K562 (cell line): ENCODE data around the gene MKRN1. TPM values are rescaled to one million over a fixed set of nuclear protein-coding genes. Genes with fewer than 3 reads are reported as not detected.

Experiments used
- ATAC-seq: fragments of 200-7000 bp; cut with Tn5 transposase; 3 replicates; pipeline ENCODE4 v1.9.1; 2020; ENCODE audit warnings: moderate library complexity
- BruUV-seq: library from RNA; stranded (reverse); fragments of 400-500 nt; replicated peaks from 2 replicates; lab custom pipeline; 2021; lab: Mats Ljungman, UMichigan
- CTCF ChIA-PET: fragments of 300-600 bp; formaldehyde crosslinking; extraction: SDS; loops from one replicate; lab custom pipeline; 2021; ENCODE audit warnings: low intra/inter-chr PET ratio; lab: Yijun Ruan, JAX
- POLR2A ChIA-PET: fragments of 300-600, 350-650 bp; sonication (Branson Sonifier 250); formaldehyde crosslinking; extraction: SDS; loops from one replicate; lab custom pipeline; 2021; ENCODE audit warnings: antibody characterized with exemption, inconsistent platforms; lab: Yijun Ruan, JAX
- DNase-seq, 4 experiments: peaks; one replicate each; pipeline versions ENCODE4 v3.0.0 to v3.0.0-alpha.2; 2011 to 2018; ENCODE audit warnings: low spot score in 3 of 4, mixed read lengths in 3 of 4; ENCODE audit errors: extremely low read depth in 1 of 4
- FAIRE-seq: peaks from 2 replicates; lab custom pipeline; 2011; peaks lifted over from hg19 to GRCh38; lab: Jason Lieb, UNC
- H2AFZ ChIP-seq: 2 replicates; pipeline ENCODE4 v1.6.0; 2011; ENCODE audit warnings: low read depth, low read length, control low read depth, inconsistent platforms
- H3K27ac ChIP-seq: fragments of 200-600 bp; 3 replicates; pipeline ENCODE4 v1.8.0; 2011; ENCODE audit warnings: low read depth, mild to moderate bottlenecking, control low read depth, inconsistent platforms, low read length, moderate library complexity, mixed read lengths; ENCODE audit errors: extremely low read depth
- H3K27me3 ChIP-seq, 2 experiments: fragments of 300-600 bp in 1 of 2; 2 replicates in 1 of 2; 3 replicates in 1 of 2; pipeline versions ENCODE4 v1.6.0 to v1.8.0; 2011; ENCODE audit warnings: inconsistent platforms in 2 of 2, low read length in 2 of 2, mild to moderate bottlenecking in 1 of 2, mixed read lengths in 1 of 2, moderate library complexity in 1 of 2; ENCODE audit not compliant: control insufficient read depth in 2 of 2, insufficient read depth in 2 of 2
- H3K36me3 ChIP-seq: fragments of 300-600 bp; 3 replicates; pipeline ENCODE4 v1.8.0; 2011; ENCODE audit warnings: mild to moderate bottlenecking, low read length, inconsistent platforms; ENCODE audit not compliant: control insufficient read depth, insufficient read depth
- H3K4me1 ChIP-seq, 2 experiments: fragments of 200-600 bp in 1 of 2; replicated peaks in 1 of 2; 2 replicates in 1 of 2; 3 replicates in 1 of 2; pipeline versions ENCODE4 v1.5.1 to v1.8.0; 2011; ENCODE audit warnings: inconsistent platforms in 2 of 2, low read length in 2 of 2, mild to moderate bottlenecking in 1 of 2, mixed read lengths in 1 of 2, moderate library complexity in 1 of 2; ENCODE audit not compliant: control insufficient read depth in 2 of 2, insufficient read depth in 2 of 2
- H3K4me2 ChIP-seq: 2 replicates; pipeline ENCODE4 v1.6.1; 2011; ENCODE audit warnings: low read length, control low read depth, inconsistent platforms, mixed read lengths; ENCODE audit not compliant: insufficient read depth
- H3K4me3 ChIP-seq: fragments of 200-600 bp; sonication (generic), shearing (Covaris generic); 2 replicates; pipeline ENCODE4 v1.5.1; 2016; ENCODE audit warnings: control low read depth, inconsistent platforms
- H3K79me2 ChIP-seq: fragments of 200-600 bp; 3 replicates; pipeline ENCODE4 v1.8.0; 2011; ENCODE audit warnings: low read length, inconsistent platforms; ENCODE audit not compliant: control insufficient read depth, insufficient read depth
- H3K9ac ChIP-seq, 2 experiments: 2 replicates each; pipeline versions ENCODE4 v1.6.0 to v1.6.1; 2011; ENCODE audit warnings: low read depth in 2 of 2, low read length in 2 of 2, control low read depth in 1 of 2, inconsistent platforms in 1 of 2, mild to moderate bottlenecking in 1 of 2, mixed read lengths in 1 of 2; ENCODE audit not compliant: insufficient read depth in 1 of 2
- H3K9me1 ChIP-seq: one replicate; pipeline ENCODE4 v1.6.0; 2011; ENCODE audit warnings: inconsistent platforms, mild to moderate bottlenecking, low read length, moderate library complexity; ENCODE audit not compliant: control insufficient read depth, insufficient read depth
- H3K9me3 ChIP-seq: replicated peaks from 2 replicates; pipeline ENCODE4 v1.5.1; 2011; ENCODE audit warnings: low read depth, low read length, inconsistent platforms; ENCODE audit not compliant: control insufficient read depth, insufficient read depth
- H4K20me1 ChIP-seq: replicated peaks from 2 replicates; pipeline ENCODE4 v1.6.1; 2011; ENCODE audit warnings: low read length, inconsistent platforms, mixed read lengths; ENCODE audit not compliant: control insufficient read depth, insufficient read depth
- CBFA2T3 ChIP-seq: fragments of 450-650 bp; IDR thresholded peaks from 2 replicates; pipeline ENCODE4 v1.6.1; 2017
- DACH1 ChIP-seq: fragments of 450-650 bp; IDR thresholded peaks from 2 replicates; pipeline ENCODE4 v1.6.1; 2018; ENCODE audit not compliant: partially characterized antibody
- POLR2A ChIP-seq: fragments of 450-650 bp; conservative IDR thresholded peaks from 2 replicates; pipeline ENCODE4 v1.6.1; 2016
- XRCC5 ChIP-seq: fragments of 200-400 bp; formaldehyde crosslinking; IDR thresholded peaks from 2 replicates; pipeline ENCODE4 v1.6.1; 2017; ENCODE audit warnings: low read depth, mild to moderate bottlenecking, low read length
- WGBS: fragments of 100-300 bp; shearing (Covaris generic); methylation state at CpG from one replicate; pipeline ENCODE4 v1.1.6; 2016; ENCODE audit warnings: low coverage, mixed read lengths; ENCODE audit not compliant: insufficient coverage; ENCODE audit errors: missing lambda C conversion rate; 5-methylcytosine and 5-hydroxymethylcytosine counted together
- in situ Hi-C: fragments of 300-500 bp; cut with MboI; formaldehyde crosslinking; loops from 4 replicates; pipeline ENCODE4 v1.15.0; 2018; ENCODE audit warnings: inconsistent platforms, mixed read lengths
- intact Hi-C: fragments of 100-400 bp; cut with micrococcal nuclease; formaldehyde crosslinking; loops from 2 replicates; pipeline ENCODE4 v1.14.2; 2022
- polyA plus RNA-seq, 8 experiments: library from polyadenylated mRNA; depleted of rRNA in 4 of 8; stranded (reverse) in 5 of 8; unstranded in 3 of 8; fragments of >200 nt; fragmentation: Nextera tagmentation in 2 of 8; fragmentation: Illumina TruSeq in 1 of 8; extraction: Ambion mirVana in 2 of 8; extraction: Trizol in 1 of 8; gene quantifications; 2 replicates each; pipeline versions ENCODE4 v1.2.1 to v1.2.3, GENCODE V29; 2011 to 2014; ENCODE audit warnings: inconsistent platforms in 1 of 8, missing spikeins in 1 of 8
- total RNA-seq, 7 experiments: library from RNA; depleted of rRNA in 6 of 7; stranded (reverse); fragments of >200 nt in 6 of 7; fragmentation: Illumina TruSeq in 2 of 7; extraction: Trizol in 2 of 7; gene quantifications; 2 replicates each; pipeline versions ENCODE4 v1.2.1 to v1.2.3, GENCODE V29; 2011 to 2021; ENCODE audit warnings: low replicate concordance in 1 of 7
- TF ChIP-seq, protein P1 (sequence below): fragments of 450-650 bp; IDR thresholded peaks from 2 replicates; pipeline ENCODE4 v1.6.1; 2018; ENCODE audit not compliant: partially characterized antibody
- TF ChIP-seq, protein P2 (sequence below): fragments of 450-650 bp; formaldehyde crosslinking; IDR thresholded peaks from 2 replicates; pipeline ENCODE4 v1.4.0; 2022; ENCODE audit warnings: missing genetic modification characterization
- TF ChIP-seq, protein P3 (sequence below): fragments of 450-650 bp; formaldehyde crosslinking; IDR thresholded peaks from 2 replicates; pipeline ENCODE4 v1.4.0; 2022; ENCODE audit warnings: mild to moderate bottlenecking, moderate library complexity

Gene MKRN1
- total and polyA plus RNA-seq, 9 of the 15 experiments (the other 6 are each of a cell fraction or from before 2014, with no cell fraction given): 30.5 to 90.3 (median 76.0) TPM

DNA sequence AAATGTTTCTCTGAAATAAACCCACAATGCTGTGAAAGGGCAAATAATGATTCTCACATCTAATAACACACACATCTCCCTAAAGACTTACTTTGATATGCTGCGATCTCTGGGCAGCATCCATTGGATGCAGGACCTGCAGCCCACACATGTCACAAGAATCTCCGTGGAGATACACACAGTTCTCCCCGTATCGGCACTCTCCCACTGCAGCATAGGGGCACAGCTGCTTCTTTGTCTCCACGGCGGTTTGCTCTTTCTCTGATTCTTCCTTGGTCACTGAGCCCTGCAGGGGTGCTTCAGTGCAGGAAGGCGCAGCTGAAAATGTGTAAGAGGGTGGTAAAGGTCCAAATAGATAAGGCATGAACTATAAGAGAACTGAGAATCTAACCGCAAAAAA lies 20.4 kb downstream of the MKRN1 start (continued):
- TF ChIP-seq, protein P1, sequence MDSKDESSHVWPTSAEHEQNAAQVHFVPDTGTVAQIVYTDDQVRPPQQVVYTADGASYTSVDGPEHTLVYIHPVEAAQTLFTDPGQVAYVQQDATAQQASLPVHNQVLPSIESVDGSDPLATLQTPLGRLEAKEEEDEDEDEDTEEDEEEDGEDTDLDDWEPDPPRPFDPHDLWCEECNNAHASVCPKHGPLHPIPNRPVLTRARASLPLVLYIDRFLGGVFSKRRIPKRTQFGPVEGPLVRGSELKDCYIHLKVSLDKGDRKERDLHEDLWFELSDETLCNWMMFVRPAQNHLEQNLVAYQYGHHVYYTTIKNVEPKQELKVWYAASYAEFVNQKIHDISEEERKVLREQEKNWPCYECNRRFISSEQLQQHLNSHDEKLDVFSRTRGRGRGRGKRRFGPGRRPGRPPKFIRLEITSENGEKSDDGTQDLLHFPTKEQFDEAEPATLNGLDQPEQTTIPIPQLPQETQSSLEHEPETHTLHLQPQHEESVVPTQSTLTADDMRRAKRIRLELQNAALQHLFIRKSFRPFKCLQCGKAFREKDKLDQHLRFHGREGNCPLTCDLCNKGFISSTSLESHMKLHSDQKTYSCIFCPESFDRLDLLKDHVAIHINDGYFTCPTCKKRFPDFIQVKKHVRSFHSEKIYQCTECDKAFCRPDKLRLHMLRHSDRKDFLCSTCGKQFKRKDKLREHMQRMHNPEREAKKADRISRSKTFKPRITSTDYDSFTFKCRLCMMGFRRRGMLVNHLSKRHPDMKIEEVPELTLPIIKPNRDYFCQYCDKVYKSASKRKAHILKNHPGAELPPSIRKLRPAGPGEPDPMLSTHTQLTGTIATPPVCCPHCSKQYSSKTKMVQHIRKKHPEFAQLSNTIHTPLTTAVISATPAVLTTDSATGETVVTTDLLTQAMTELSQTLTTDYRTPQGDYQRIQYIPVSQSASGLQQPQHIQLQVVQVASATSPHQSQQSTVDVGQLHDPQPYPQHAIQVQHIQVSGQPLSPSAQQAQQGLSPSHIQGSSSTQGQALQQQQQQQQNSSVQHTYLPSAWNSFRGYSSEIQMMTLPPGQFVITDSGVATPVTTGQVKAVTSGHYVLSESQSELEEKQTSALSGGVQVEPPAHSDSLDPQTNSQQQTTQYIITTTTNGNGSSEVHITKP: no peak
- TF ChIP-seq POLR2A: no peak
- no peak for TF ChIP-seq XRCC5
- TF ChIP-seq CBFA2T3: no peak

DNA sequence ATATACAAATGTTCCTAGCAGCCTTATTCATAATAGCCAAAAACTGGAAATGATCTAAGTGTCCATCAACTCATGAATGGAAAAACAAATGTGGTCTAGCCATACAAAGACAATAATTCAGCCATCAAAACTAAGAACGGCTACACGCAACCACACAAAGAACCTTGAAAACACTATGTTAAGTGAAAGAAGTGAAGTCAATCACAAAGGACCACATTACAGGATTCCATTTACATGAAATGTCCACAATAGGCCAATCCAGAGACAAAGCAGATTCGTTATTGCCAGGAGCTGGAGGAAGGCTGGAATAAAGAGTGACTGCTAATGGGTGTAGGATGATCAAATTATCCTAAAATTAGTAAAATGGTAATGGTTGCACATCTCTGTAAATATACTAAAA lies 21.1 kb downstream of the MKRN1 start:
- no TSS peak for BruUV-seq
- ChIA-PET CTCF (no interaction called here), POLR2A (no interaction called here)
- Histone ChIP-seq H3K9ac (no peak overlapping the region), H3K4me1 (no peaks in the 10 kb centered on the region), H3K4me3 (no peak overlapping the region), H3K4me2 (no peak overlapping the region), H3K9me1 (no peaks in the 10 kb centered on the region), H2AFZ (no peak overlapping the region), H3K79me2 (peaks cover 8% of the 10 kb centered on the region; the same call in 1 of the 3 replicates), H3K27me3 (no peaks in the 10 kb centered on the region), H3K36me3 (peaks cover 92% of the 10 kb centered on the region), H3K9me3 (no peaks in the 10 kb centered on the region), H4K20me1 (0 out of 2 replicates have a peak, but pooled peaks cover 6% of the 10 kb centered on the region), H3K27ac (no peak overlapping the region)
- FAIRE-seq (no peak), DNase-seq (no peak), ATAC-seq (no peak)
- intact Hi-C loops: no loop called here
- TF ChIP-seq, protein P2, sequence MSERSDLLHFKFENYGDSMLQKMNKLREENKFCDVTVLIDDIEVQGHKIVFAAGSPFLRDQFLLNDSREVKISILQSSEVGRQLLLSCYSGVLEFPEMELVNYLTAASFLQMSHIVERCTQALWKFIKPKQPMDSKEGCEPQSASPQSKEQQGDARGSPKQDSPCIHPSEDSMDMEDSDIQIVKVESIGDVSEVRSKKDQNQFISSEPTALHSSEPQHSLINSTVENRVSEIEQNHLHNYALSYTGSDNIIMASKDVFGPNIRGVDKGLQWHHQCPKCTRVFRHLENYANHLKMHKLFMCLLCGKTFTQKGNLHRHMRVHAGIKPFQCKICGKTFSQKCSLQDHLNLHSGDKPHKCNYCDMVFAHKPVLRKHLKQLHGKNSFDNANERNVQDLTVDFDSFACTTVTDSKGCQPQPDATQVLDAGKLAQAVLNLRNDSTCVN (CRISPR knock-in tag): no peak
- no peak for TF ChIP-seq DACH1
- TF ChIP-seq, protein P3, sequence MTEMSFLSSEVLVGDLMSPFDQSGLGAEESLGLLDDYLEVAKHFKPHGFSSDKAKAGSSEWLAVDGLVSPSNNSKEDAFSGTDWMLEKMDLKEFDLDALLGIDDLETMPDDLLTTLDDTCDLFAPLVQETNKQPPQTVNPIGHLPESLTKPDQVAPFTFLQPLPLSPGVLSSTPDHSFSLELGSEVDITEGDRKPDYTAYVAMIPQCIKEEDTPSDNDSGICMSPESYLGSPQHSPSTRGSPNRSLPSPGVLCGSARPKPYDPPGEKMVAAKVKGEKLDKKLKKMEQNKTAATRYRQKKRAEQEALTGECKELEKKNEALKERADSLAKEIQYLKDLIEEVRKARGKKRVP (CRISPR knock-in tag): no peak
- in situ Hi-C loops: no loop called here
- WGBS: 90% methylated on average over 3 of the region's 3 CpGs
